H9 (cell line): ENCODE results near the gene CELF4. TPM values are rescaled to one million over a fixed set of nuclear protein-coding genes. Genes with fewer than 3 reads are reported as not detected.
A peak's percentile ranks its signal among the peaks of the same experiment; 100 is the strongest.

Source experiments
- DNase-seq: peaks from one replicate; pipeline ENCODE4 v3.0.0-alpha.2; 2017
- H2AFZ ChIP-seq: one replicate; pipeline ENCODE4 v1.6.1; 2013; ENCODE audit warnings: mild to moderate bottlenecking, low read length, control low read depth, moderate library complexity
- H2AK5ac ChIP-seq: 2 replicates; pipeline ENCODE4 v1.6.1; 2013; ENCODE audit warnings: low read length, control low read depth, mixed read lengths; ENCODE audit not compliant: insufficient read length
- H2BK120ac ChIP-seq: one replicate; pipeline ENCODE4 v1.6.1; 2013; ENCODE audit warnings: low read depth, mild to moderate bottlenecking, low read length, control low read depth, inconsistent platforms; ENCODE audit not compliant: poor library complexity, severe bottlenecking
- H2BK12ac ChIP-seq: 2 replicates; pipeline ENCODE4 v1.6.1; 2013; ENCODE audit warnings: low read length, control low read depth, mixed read lengths, low read depth; ENCODE audit not compliant: insufficient read length
- H2BK15ac ChIP-seq: 2 replicates; pipeline ENCODE4 v1.6.1; 2013; ENCODE audit warnings: low read depth, low read length, control low read depth
- H2BK20ac ChIP-seq: one replicate; pipeline ENCODE4 v1.6.1; 2013; ENCODE audit warnings: low read depth, mild to moderate bottlenecking, low read length, control low read depth, inconsistent platforms; ENCODE audit not compliant: poor library complexity, severe bottlenecking
- H2BK5ac ChIP-seq: 2 replicates; pipeline ENCODE4 v1.6.1; 2013; ENCODE audit warnings: low read length, control low read depth, mixed read lengths; ENCODE audit not compliant: insufficient read length
- H3K14ac ChIP-seq: 2 replicates; pipeline ENCODE4 v1.6.1; 2013; ENCODE audit warnings: low read length, control low read depth; ENCODE audit not compliant: insufficient read depth
- H3K18ac ChIP-seq: 2 replicates; pipeline ENCODE4 v1.6.1; 2013; ENCODE audit warnings: low read depth, mild to moderate bottlenecking, mixed read lengths, low read length, control low read depth; ENCODE audit not compliant: insufficient read length
- H3K23ac ChIP-seq: 2 replicates; pipeline ENCODE4 v1.6.1; 2013; ENCODE audit warnings: low read length, control low read depth, mixed read lengths, low read depth; ENCODE audit not compliant: insufficient read length
- H3K23me2 ChIP-seq: 2 replicates; pipeline ENCODE4 v1.6.1; 2013; ENCODE audit warnings: low read depth, mild to moderate bottlenecking, mixed read lengths, low read length, control low read depth; ENCODE audit not compliant: insufficient read length, poor library complexity, severe bottlenecking
- H3K27ac ChIP-seq: 2 replicates; pipeline ENCODE4 v1.5.1; 2013; ENCODE audit warnings: low read length, control low read depth, mixed read lengths, low read depth; ENCODE audit not compliant: insufficient read length
- H3K27me3 ChIP-seq: 2 replicates; pipeline ENCODE4 v1.6.1; 2013; ENCODE audit warnings: low read length, control low read depth, inconsistent platforms; ENCODE audit not compliant: insufficient read depth
- H3K4ac ChIP-seq: 2 replicates; pipeline ENCODE4 v1.6.1; 2013; ENCODE audit warnings: low read depth, mild to moderate bottlenecking, control low read depth, inconsistent platforms, low read length, moderate library complexity
- H3K4me1 ChIP-seq: 2 replicates; pipeline ENCODE4 v1.6.1; 2013; ENCODE audit warnings: low read length, control low read depth, inconsistent platforms; ENCODE audit not compliant: insufficient read depth
- H3K4me2 ChIP-seq: 2 replicates; pipeline ENCODE4 v1.6.1; 2013; ENCODE audit warnings: low read length, control low read depth, mixed read lengths; ENCODE audit not compliant: insufficient read length, insufficient read depth
- H3K56ac ChIP-seq: 2 replicates; pipeline ENCODE4 v1.6.1; 2013; ENCODE audit warnings: low read depth, mild to moderate bottlenecking, mixed read lengths, low read length, control low read depth; ENCODE audit not compliant: insufficient read length
- H3K79me1 ChIP-seq: 2 replicates; pipeline ENCODE4 v1.6.1; 2013; ENCODE audit warnings: low read depth, mild to moderate bottlenecking, moderate library complexity, low read length, control low read depth, inconsistent platforms; ENCODE audit not compliant: insufficient read depth, poor library complexity, severe bottlenecking
- H3K79me2 ChIP-seq: 2 replicates; pipeline ENCODE4 v1.6.1; 2013; ENCODE audit warnings: low read length, control low read depth, inconsistent platforms; ENCODE audit not compliant: insufficient read depth
- H3K9ac ChIP-seq: 2 replicates; pipeline ENCODE4 v1.6.1; 2013; ENCODE audit warnings: low read length, control low read depth, mixed read lengths; ENCODE audit not compliant: insufficient read length; ENCODE audit errors: extremely low read depth
- H3K9me3 ChIP-seq: one replicate; pipeline ENCODE4 v1.6.1; 2013; ENCODE audit warnings: low read depth, low read length, inconsistent platforms; ENCODE audit not compliant: control insufficient read depth
- H3T11ph ChIP-seq: one replicate; pipeline ENCODE4 v1.6.1; 2013; ENCODE audit warnings: mild to moderate bottlenecking, low read length, control low read depth, inconsistent platforms
- H4K20me1 ChIP-seq: one replicate; pipeline ENCODE4 v1.6.1; 2013; ENCODE audit not compliant: control insufficient read depth, insufficient read length, insufficient read depth
- H4K5ac ChIP-seq: 2 replicates; pipeline ENCODE4 v1.6.1; 2013; ENCODE audit warnings: low read depth, mild to moderate bottlenecking, mixed read lengths, low read length, control low read depth; ENCODE audit not compliant: insufficient read length
- H4K8ac ChIP-seq: replicated peaks from 2 replicates; pipeline ENCODE4 v1.6.1; 2013; ENCODE audit warnings: low read length, control low read depth, mixed read lengths, low read depth; ENCODE audit not compliant: insufficient read length
- H4K91ac ChIP-seq: 2 replicates; pipeline ENCODE4 v1.6.1; 2013; ENCODE audit warnings: low read depth, mild to moderate bottlenecking, moderate library complexity, mixed read lengths, low read length, control low read depth; ENCODE audit not compliant: insufficient read length
- H3K27ac Mint-ChIP-seq, 3 experiments: 2 replicates in 2 of 3; 3 replicates in 1 of 3; pipeline ENCODE4 v1.8.0; 2020 to 2021; ENCODE audit warnings: mixed read lengths in 3 of 3, mild to moderate bottlenecking in 1 of 3, moderate library complexity in 1 of 3
- H3K27me3 Mint-ChIP-seq: 2 replicates; pipeline ENCODE4 v1.8.0; 2021; ENCODE audit warnings: low read depth, mild to moderate bottlenecking, moderate library complexity, mixed read lengths
- H3K36me3 Mint-ChIP-seq, 3 experiments: 2 replicates in 2 of 3; 3 replicates in 1 of 3; pipeline ENCODE4 v1.8.0; 2020 to 2021; ENCODE audit warnings: low read depth in 3 of 3, mixed read lengths in 3 of 3; ENCODE audit not compliant: insufficient read depth in 1 of 3
- H3K4me1 Mint-ChIP-seq, 2 experiments: 2 replicates each; pipeline ENCODE4 v1.8.0; 2020; ENCODE audit warnings: mixed read lengths in 2 of 2
- H3K4me3 Mint-ChIP-seq, 2 experiments: 2 replicates in 1 of 2; 3 replicates in 1 of 2; pipeline ENCODE4 v1.8.0; 2020 to 2021; ENCODE audit warnings: mild to moderate bottlenecking in 2 of 2, mixed read lengths in 2 of 2, moderate library complexity in 1 of 2
- H3K9me3 Mint-ChIP-seq, 2 experiments: 2 replicates in 1 of 2; 3 replicates in 1 of 2; pipeline ENCODE4 v1.8.0; 2020; ENCODE audit warnings: mild to moderate bottlenecking in 2 of 2, mixed read lengths in 2 of 2, moderate library complexity in 1 of 2
- WGBS: extraction: QIAGEN DNeasy Blood & Tissue Kit; methylation state at CpG from one replicate; pipeline ENCODE4 v1.1.7; 2013; ENCODE audit warnings: missing lambda C conversion rate, low lambda C conversion rate, mixed read lengths; ENCODE audit not compliant: insufficient read length; ENCODE audit errors: extremely low coverage; 5-methylcytosine and 5-hydroxymethylcytosine counted together
- total RNA-seq: library from RNA; stranded (reverse); gene quantifications from 2 replicates; pipeline ENCODE4 v1.2.1, GENCODE V29; 2021
- TF ChIP-seq, protein P1 (sequence below): fragments of 200-600 bp; sonication (generic); conservative IDR thresholded peaks from 3 replicates; pipeline ENCODE4 v1.8.0; 2021; ENCODE audit warnings: antibody characterized with exemption, mild to moderate bottlenecking

Gene CELF4
- total RNA-seq, 1 experiment from 2014 or later, result 1.1 TPM

GRCh38 chr18:37321582-37322491 is 243.8 kb downstream of the CELF4 start:
- Histone ChIP-seq H3K14ac (no peak overlapping the region), H3K79me1 (no peaks in the 10 kb centered on the region), H3T11ph (no peak overlapping the region), H3K4me2 (no peak overlapping the region), H3K27me3 (no peaks in the 10 kb centered on the region), H3K23me2 (no peaks in the 10 kb centered on the region), H4K8ac (no peak overlapping the region), H3K18ac (no peak overlapping the region), H3K9me3 (no peaks in the 10 kb centered on the region), H2BK15ac (no peak overlapping the region), H4K91ac (no peak overlapping the region), H3K56ac (no peak overlapping the region), H2AK5ac (no peak overlapping the region), H4K5ac (no peak overlapping the region), H3K9ac (no peak overlapping the region), H2BK5ac (no peak overlapping the region), H3K79me2 (no peaks in the 10 kb centered on the region), H2BK12ac (no peak overlapping the region), H3K4me1 (no peaks in the 10 kb centered on the region), H4K20me1 (no peaks in the 10 kb centered on the region), H2BK20ac (no peak overlapping the region), H2AFZ (no peak overlapping the region), H3K23ac (no peak overlapping the region), H3K4ac (no peak overlapping the region), H2BK120ac (no peak overlapping the region), H3K27ac (no peak overlapping the region)
- Mint-ChIP-seq H3K9me3 (no peaks in the 10 kb centered on the region), H3K4me3 (no peak overlapping the region), H3K27me3 (peaks cover 17% of the 10 kb centered on the region), H3K36me3 (no peaks in the 10 kb centered on the region), H3K4me1 (peaks cover 4 to 16% of the 10 kb centered on the region in 2 experiments), H3K27ac (no peak overlapping the region; a peak in 1 of 7 replicates)
- DNase-seq, result peak; percentile 60
- no CpG with 5 or more reads among the region's 29 CpGs for WGBS
- TF ChIP-seq, protein P1, sequence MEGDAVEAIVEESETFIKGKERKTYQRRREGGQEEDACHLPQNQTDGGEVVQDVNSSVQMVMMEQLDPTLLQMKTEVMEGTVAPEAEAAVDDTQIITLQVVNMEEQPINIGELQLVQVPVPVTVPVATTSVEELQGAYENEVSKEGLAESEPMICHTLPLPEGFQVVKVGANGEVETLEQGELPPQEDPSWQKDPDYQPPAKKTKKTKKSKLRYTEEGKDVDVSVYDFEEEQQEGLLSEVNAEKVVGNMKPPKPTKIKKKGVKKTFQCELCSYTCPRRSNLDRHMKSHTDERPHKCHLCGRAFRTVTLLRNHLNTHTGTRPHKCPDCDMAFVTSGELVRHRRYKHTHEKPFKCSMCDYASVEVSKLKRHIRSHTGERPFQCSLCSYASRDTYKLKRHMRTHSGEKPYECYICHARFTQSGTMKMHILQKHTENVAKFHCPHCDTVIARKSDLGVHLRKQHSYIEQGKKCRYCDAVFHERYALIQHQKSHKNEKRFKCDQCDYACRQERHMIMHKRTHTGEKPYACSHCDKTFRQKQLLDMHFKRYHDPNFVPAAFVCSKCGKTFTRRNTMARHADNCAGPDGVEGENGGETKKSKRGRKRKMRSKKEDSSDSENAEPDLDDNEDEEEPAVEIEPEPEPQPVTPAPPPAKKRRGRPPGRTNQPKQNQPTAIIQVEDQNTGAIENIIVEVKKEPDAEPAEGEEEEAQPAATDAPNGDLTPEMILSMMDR, result no peak
